Fibroblast of skin of abdomen (primary cell): ENCODE measurements around the gene CREBBP.
A peak's percentile ranks its signal among the peaks of the same experiment; 100 is the strongest.
"Not testable (repeated sequence)": the region's sequence is repeated elsewhere in the genome, so short reads cannot be mapped to it uniquely, and the experiment has no call there.

Experiments
- DNase-seq: peaks from one replicate; pipeline ENCODE4 v3.0.0-alpha.2; 2013

Gene CREBBP

DNA sequence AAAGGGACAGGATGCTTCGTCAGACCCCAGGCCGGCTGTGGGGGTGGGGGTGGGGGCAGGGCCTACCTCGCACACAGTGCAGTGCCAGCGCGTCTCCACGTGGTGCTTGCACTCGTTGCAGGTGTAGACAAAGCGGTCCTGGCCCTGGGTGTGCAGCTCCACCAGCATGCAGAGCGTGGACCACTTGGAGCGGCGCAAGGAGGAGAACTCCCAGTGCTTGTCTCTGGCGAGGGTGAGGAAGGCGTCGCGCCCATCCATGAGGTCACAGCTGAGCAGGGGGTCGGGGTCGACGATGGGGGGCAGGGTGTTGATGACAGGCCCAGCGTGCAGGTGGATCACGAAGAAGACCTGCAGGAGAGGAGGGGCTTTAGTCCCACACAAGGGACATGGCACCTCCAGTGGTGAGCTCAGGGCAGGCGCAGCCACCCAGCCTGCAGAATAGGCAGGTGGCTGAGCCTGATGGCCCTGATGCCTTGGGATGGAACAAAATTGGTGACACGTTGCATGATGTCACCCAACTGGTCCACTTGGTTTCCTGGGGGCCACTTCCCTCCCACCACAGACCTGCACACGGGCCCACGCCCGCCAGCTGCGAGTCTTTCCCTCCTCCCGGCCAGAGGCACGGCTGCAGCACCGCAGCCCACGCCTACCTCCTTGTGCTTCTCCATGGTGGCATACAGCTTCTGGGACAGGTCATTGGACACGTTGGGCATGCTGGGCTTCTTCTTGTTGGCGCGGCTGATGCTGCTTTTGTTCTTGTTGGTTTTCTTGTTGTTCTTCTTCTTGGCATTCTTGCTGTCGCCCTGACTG, 149.2 kb downstream of the CREBBP start:
- no peak for DNase-seq

DNA sequence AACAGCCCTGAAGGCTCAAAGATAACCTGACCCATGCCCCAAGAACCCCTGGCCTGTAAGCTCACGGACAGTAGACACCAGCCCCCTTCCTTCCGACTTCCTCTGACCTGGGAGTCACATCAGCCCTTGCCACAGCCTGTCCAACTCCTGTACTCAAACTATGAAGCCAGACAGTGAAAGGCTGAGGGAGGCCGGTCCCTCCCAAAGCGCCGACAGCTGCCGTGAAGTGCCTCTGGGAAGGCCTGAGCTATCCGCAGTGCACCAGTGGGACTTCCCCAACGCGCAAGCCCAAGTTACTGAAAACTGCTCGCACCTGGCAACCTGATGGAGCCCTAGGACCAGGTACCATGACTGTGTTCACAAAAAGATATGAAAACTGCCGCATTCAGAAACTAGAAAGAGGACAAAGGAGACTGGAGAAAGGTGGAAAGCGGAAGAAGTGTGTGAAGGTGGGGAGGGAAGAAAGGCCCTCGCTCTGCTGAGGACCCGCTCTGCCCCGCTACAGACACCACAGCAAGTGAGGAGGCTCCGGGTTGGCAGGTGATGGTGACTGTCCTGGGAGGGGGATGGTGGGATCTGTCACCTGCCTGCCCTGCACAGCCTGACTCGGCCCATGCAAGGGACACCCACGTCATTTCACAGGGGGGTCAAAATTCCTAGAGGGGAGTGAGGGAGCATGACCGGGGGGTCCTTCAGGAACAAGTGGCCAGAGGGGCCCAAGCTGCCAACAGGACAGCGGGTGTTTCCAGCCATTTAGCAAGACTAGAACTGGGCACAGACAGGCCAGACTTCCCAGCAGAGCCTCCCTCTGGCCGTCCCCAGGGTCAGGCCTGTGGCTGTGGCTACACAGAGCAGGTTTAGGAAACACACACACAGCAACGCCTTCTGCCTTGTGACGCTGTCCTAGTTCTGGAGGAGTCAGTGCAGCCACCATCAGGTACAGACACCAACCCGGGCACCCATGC, 150.1 kb downstream of the CREBBP start:
- DNase-seq, result no peak

DNA sequence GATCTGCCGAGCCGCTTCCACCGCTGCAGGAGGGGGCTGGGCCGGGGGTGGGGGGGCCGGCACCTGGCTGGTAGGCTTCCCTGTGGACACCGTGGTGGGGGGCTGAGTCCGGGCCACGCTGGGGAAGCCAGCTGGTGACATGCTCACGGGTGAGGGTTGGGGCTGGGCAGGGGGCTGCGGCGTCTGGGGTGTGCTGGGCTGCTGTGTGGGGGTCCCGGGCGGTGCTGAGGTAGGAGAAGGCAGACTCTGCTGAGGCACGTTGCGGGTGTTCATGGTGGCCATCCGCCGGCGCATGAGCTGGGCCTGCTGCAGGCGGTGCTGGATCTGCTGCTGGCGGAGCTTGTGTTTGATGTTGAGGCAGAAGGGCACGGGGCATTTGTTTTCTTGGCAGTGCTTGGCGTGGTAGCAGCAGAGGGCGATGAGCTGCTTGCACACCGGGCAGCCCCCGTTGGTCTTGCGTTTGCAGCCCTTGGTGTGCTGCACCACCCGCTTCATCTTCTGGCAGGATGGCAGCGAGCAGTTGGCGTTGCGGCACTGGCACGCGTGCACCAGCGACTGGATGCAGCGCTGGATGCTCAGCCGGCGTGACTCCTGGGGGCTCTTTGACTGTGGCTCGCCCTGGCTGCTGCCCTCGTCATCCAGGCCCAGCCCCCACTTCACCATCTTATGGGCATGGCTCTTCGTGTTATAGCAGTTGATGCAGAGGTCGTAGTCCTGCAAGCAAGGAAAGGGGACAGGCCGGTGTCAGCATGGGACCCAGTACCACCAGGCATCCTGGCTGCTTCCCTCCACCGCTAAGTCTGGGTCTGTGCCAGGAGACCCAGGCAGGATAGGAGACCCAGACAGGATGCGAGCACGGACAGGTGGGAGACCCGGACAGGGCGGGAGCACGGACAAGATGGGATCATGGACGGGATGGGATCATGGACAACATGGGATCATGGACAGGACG, 151.1 kb downstream of the CREBBP start:
- DNase-seq, result no peak

DNA sequence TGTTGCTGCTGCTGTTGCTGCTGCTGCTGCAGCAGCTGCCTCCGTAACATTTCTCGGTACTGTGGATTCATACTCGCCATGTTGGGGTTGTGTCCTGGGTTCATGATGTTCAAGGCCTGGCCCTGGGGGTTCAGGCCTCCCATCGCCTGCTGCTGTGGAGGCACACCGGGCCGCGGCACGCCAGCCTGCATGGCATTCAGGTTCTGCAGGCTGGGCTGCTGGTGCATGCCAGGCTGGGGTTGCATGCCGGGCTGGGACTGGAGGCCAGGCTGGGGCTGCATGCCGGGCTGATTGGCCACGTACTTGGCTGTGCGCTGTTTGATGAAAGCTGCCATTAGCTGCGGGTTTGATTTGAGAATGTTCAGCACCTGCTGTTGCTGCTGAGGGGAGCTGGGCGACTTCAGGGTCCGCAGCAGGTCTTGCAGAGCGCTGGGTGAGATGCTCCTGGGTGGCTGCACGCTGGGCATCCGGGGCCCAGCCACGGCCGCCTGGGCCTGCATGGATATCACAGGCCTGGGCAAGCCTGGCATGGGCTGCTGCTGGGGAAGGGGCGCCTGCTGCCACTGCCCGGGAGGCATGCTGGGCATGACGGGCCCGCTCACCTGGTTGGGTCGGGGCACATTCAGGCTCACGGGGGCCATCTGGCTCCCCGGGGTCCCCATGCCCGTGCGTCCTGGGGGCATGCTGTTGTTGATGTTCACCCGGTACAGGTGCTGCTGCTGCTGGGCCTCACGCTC, 151.9 kb downstream of the CREBBP start:
- no peak for DNase-seq

DNA sequence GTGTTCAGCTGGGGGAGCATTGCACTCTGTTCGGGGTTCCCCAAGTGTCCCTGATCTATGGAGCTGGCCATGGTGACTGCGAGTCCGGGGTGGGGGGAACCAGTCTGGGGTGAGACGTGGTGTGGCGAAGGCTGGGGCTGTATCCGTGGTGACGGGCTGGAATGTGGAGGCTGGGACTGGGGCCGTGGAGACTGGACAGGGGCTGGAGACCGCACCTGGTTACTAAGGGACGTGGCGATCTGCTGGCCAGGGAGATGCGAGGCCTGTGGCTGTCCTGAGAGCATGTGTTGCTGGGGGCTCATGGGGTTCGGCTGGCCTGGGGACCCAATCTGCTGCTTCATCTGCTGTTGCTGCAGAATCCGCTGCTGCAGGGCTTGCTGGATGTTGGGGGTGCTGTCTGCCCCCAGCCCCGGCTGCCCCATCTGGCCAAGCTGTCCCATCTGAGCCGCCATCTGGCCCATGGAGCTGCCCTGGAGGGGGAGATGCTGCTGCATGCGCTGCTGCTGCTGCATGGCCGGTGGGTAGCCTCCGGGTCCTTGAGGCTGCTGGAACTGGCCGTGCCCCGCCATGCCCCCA, 152.6 kb downstream of the CREBBP start:
- no peak for DNase-seq

DNA sequence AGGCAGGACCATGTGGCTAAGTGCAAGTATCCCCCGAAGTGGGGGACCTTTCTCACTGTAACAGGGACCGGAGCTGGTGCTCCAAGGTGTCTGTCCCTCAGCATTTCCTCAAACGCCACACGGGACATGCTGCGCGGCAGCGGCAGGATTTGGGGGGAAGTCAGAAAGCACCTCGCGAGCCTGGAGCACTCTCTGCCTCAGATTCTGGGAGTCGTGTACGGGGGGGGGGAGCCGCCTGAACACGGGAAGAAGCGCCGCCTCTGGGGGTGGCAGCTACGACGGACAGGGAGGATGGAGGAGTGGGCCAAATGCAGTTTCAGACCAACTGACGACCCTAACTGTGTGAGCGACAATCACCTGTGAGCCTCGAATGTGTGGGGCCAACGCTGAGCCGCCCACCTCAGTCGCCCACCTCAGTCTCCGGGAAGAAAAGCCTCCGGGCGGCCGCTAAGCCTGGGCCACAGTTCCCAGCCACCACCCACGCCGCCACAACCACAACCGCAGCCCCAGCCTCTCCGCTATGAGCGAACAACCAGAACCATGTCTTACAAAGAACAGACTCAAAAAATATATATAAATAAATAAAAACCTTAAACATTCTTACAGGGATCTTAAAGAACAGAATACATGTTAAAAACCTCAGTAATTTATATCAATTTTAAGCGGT, 154.4 kb downstream of the CREBBP start:
- DNase-seq, result no peak

DNA sequence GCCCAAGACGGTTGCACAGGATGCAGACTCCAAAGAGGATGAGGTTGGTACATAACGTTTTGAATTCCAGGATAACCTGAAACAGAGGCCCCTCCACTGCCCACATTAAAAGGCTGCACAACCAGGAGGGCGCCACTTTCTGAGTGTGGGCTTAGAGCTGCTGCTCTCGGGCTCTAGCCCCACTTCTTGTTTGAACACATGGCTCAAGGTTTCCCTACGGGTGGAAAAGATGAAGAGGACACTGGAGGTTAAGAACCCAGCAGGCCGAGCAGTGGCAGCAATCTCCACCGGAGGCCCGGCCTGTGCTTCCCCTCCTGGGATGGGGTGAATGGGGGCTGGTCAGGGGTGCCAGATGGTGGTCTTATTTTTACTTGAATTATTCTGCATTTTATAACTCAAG, 155.2 kb downstream of the CREBBP start:
- no peak for DNase-seq

DNA sequence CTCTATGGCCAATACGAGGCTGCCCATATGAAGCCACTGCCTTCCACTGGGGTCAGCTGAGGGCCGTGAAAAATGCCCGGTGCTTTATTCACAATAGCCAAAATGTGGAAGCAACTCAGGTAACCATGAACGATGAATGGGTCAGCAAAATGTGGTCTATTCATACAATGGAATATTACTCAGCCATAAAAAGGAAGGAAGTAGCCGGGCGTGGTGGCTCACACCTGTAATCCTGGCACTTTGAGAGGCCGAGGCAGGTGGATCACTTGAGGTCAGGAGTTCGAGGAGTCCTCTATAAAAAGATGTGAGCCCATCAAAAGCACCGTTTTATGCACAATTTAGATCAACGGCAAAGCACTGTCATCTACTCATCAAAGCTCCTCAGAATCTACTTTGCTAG, 158.0 kb downstream of the CREBBP start:
- DNase-seq, result no peak

DNA sequence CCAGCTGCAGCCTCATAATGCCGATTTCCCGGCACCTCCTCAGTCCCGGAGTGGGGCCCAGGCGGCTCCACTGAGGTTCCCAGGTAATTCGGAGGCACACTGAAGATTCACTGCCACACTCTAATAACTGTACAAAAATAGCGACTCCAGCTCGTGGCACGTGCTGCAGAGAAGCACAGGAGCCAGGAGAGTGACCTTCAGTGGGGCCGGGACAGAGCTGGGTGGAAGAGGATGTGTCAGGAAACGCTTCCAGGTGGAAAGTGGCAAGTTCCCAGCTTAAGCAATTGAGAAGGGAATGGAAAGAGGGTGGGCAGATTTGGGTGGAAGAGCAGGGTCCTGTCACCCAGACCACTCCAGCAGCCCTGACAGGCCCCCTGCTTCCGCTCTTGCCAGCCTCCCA, 160.1 kb downstream of the CREBBP start:
- DNase-seq, result no peak

DNA sequence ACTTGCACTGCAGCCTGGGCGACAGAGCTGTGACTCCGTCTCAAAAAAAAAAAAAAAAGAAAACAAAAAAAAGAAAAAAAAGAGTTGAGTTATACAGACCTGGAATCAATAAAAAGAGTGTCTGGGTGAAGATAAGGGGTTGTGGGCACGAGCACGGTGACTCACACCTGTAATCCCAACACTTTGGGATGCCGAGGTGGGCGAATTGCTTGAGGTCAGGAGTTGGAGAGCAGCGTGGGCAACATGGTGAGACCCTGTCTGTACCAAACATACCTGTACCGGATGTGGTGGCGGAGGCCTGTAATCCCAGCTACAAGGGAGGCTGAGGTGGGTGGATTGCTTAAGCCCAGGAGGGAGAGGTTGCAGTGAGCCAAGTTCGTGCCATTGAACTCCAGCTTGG, 161.9 kb downstream of the CREBBP start:
- no peak for DNase-seq

DNA sequence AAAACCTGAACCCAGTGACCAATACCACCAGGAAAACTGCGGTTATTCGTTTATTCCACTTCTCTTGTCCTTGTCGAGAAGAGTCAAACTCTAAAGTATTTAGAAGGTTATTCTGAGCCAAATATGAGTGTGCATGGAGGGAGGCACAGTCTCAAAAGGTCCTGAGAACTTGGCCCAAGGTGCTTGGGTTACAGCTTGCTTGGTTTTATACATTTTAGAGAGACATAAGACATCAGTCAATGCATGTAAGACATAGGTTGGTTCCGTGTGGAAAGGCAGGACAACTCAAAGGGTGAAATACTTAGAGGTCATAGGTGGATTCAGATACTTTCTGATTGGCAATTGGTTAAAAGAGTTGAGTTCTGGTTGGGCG, 162.5 kb downstream of the CREBBP start:
- DNase-seq, result no peak

DNA sequence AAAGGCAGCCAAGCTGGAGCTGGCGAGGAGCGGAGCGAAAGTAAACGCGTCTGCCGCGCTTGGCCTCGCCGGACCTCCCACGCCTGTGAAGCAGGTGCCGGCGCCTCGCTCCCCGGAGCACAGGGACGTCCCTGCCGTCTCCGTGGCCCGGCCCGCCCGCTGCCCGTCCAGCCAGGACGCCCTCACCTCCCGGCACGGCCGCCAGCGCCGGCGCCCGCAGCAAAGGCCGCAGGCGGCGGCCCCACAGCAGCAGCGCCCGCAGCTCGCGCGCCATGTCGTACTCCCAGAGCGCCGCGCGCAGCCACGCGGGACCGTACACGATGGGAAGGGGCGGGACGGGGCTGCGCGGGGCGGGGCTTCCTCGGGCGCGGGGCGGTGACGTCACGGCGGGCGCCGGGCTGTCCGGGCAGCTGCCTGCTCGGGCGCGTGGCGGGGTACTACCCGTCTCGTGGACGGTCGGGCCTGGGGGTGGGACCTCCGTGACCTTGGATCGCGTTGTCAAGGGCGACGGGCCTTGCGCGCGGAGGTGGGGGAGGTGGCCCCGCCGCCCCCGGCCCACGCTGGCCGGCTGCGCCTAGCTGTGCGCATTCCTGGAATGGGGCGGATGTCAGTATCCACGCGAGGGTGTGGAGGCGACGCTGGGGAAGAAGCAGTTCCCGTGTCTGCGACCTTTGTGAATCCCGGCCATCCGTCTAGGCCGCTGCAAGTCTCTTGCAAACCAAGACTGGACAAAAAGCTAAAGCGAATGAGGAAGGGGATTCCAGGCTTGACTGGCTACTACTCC, 163.1 kb downstream of the CREBBP start, which contains the start of gene TRAP1:
Gene TRAP1 (minus strand): TSS at position 290 of the 784 bp plus-strand sequence. CDS start 16 bp downstream, at position 274.
- peak; percentile 83 for DNase-seq

DNA sequence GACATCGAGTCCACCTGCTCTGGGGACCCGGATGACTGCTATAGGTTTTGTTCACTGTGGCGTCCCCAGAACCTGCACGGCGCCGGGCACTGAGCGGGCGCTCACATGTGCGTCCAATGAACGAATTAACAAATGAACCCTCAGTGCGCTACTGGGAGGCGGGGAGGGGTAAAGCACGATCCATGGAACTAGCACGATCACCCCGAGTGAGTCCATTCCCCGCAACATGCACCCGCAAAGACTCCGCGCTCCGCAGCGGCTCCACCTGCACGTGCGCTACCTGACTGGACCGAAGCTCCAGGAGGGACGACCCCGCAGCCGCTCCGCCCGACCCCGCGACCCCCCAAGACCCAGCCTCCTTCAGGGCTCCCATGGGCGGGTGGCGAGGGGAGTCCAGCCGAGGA, 163.7 kb downstream of the CREBBP start:
- DNase-seq, result no peak

DNA sequence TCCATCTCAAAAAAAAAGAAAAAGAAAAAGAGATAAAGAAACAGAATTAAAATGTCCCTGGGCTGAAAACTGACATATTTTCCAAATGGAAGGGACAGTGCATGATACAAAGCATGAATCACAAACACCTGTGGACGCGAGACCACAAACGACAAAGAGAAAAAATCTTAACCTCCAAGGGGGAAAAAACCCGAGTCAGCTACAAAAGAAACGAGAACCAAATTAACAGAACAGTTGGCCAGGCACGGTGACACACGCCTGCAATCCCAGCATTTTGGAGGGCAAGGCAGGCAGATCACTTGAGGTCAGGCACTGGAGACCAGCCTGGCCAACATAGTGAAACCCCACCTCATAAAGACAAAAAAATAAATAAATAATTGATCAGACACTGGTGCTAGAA, 165.1 kb downstream of the CREBBP start:
- DNase-seq, result no peak

DNA sequence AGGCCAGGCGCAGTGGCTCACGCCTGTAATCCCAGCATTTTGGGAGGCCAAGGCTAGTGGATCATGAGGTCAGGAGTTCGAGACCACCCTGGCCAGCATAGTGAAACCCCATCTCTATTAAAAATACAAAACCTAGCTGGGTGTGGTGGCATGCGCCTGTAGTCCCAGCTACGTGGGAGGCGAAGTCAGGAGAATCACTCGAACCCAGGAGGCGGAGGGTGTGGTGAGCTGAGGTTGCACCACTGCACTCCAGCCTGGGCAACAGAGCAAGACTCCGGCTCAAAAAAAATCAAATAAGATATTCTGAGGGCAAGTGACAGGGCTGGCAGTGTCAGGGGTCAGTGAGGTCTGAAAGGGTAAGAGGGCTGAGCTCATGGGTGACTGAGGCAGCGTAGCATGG, 166.1 kb downstream of the CREBBP start:
- not testable (repeated sequence) for DNase-seq

DNA sequence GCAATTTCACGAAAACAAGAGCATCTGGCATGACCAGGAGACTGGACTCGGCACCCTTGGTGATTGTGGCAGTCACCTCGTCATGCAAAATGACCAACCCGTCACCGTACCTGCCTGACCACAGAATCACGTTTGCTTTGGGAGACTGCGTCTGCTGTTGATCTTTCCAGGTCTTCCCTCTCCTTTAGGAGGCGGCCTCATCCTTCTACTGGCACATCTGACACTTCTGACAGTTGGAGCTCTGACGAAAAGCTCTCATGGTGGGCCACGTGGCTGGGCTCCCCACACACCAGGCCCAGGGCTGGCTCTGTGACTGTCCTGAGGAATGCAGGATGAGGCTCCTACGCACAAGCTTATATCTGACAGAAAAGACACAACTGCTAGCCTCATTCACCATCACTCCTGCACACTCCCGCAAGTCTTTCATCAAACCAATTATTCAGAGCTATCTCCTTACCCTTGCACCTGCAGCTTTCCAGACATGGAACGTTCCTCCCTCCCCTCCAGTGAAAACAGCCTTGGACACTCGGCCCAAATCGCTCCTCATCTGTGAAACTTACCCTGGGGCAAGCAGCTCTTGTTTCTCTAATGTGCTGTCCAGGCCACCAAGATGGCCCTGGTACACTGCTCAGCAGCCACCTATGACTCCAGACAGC, 166.8 kb downstream of the CREBBP start:
- DNase-seq, result no peak

DNA sequence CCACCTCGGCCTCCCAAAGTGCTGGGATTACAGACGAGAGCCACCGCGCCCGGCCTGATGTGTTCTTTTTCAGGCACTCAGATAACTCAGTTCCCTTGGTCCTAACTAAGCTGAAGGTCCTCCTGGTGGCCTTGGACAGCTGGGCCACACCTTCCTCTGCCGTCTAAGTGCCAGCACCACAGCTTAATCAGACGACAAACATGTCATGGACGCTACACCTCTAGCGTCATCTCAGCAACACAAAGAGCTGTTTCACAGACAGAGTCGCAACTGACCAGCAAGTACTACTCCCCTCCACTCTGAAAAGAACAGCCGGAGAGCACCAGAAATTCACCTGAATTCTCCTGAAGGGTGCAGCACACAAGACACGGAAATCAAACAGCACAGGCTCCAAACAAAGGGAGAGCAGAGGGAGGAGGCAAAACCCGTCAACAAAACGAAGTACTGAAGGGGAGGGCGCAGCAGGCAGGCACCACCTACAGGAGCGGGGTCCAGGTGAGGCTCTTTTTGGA, 167.6 kb downstream of the CREBBP start:
- no peak for DNase-seq

DNA sequence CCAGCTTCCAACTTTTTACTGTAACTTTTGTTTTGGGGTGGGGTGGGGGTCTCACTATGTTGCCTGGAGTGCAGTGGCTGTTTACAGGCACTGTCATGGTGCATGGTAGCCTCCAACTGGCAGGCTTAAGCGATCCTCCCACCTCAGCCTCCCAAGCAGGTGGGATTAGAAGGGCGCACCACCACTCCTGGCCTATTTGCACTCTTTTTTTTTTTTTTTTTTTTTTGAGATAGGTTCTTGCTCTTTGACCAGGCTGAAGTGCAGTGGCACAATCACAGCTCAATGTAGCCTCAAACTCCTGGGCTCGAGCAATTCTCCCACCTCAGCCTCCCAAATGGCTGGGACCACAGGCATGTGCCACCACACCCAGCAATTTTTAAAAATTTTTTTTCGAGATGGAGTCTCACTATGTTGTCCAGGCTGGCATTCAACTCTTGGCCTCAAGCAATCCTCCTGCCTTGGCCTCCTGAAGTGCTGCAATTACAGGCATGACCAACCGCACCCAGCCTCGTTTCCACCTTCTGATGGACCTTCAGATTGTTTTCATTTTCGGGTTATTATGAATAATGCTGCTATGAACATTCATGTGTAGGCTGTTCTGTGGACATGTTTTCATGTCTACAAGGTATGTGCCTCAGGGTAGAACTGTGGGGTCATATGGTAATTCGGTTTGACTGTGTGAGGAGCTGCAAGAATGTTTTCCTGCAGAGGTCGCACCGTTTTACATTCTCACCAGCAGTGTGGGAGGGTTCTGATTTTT, 174.1 kb downstream of the CREBBP start:
- no peak for DNase-seq
